SK-N-SH treated with all-trans-retinoic acid at 6 μM for 48 hours (cell line): ENCODE measurements around the gene ARHGAP15.

Source experiments
- ATAC-seq: fragments of 200-7000 bp; cut with Tn5 transposase; 3 replicates; pipeline ENCODE4 v1.9.1; 2020; ENCODE audit warnings: mild to moderate bottlenecking, moderate library complexity
- BACH2 ChIP-seq: fragments of 250-450 bp; sonication (Bioruptor Pico); IDR thresholded peaks from 2 replicates; pipeline ENCODE4 v1.9.0; 2021; ENCODE audit warnings: mild to moderate bottlenecking, borderline replicate concordance
- CSDC2 ChIP-seq: fragments of 250-450 bp; sonication (Bioruptor Pico); IDR thresholded peaks from 2 replicates; pipeline ENCODE4 v1.5.0; 2020; ENCODE audit warnings: mild to moderate bottlenecking, moderate library complexity
- ESRRG ChIP-seq: fragments of 250-450 bp; sonication (Bioruptor Pico); IDR thresholded peaks from 2 replicates; pipeline ENCODE4 v1.6.1; 2021; ENCODE audit warnings: mild to moderate bottlenecking
- GLIS3 ChIP-seq: fragments of 250-450 bp; sonication (Bioruptor Pico); IDR thresholded peaks from 2 replicates; pipeline ENCODE4 v1.5.0; 2020; ENCODE audit warnings: mild to moderate bottlenecking, moderate library complexity
- ISL1 ChIP-seq: fragments of 250-450 bp; sonication (Bioruptor Pico); IDR thresholded peaks from 2 replicates; pipeline ENCODE4 v2.1.2; 2022; ENCODE audit warnings: mild to moderate bottlenecking, moderate library complexity
- OSR1 ChIP-seq: fragments of 250-450 bp; sonication (Bioruptor Pico); IDR thresholded peaks from 2 replicates; pipeline ENCODE4 v1.8.0; 2022; ENCODE audit warnings: moderate library complexity, mild to moderate bottlenecking, inconsistent platforms
- PPARA ChIP-seq: fragments of 250-450 bp; sonication (Bioruptor Pico); IDR thresholded peaks from 2 replicates; pipeline ENCODE4 v1.5.0; 2020; ENCODE audit warnings: mild to moderate bottlenecking, borderline replicate concordance
- RARB ChIP-seq: fragments of 250-450 bp; sonication (Bioruptor Pico); IDR thresholded peaks from 2 replicates; pipeline ENCODE4 v1.8.0; 2021; ENCODE audit warnings: mild to moderate bottlenecking, moderate library complexity
- SNAI2 ChIP-seq: fragments of 250-450 bp; sonication (Bioruptor Pico); IDR thresholded peaks from 2 replicates; pipeline ENCODE4 v1.5.0; 2020; ENCODE audit warnings: mild to moderate bottlenecking, moderate library complexity
- TCF4 ChIP-seq: fragments of 250-450 bp; sonication (Bioruptor Pico); IDR thresholded peaks from 2 replicates; pipeline ENCODE4 v1.8.0; 2021; ENCODE audit warnings: mild to moderate bottlenecking, moderate library complexity, borderline replicate concordance
- ZC3H10 ChIP-seq: fragments of 250-450 bp; sonication (Bioruptor Pico); IDR thresholded peaks from 2 replicates; pipeline ENCODE4 v1.5.1; 2021; ENCODE audit warnings: mild to moderate bottlenecking, moderate library complexity
- ZFP3 ChIP-seq: fragments of 250-450 bp; sonication (Bioruptor Pico); IDR thresholded peaks from 2 replicates; pipeline ENCODE4 v1.5.0; 2020; ENCODE audit warnings: mild to moderate bottlenecking, moderate library complexity
- ZNF565 ChIP-seq: fragments of 450-650 bp; formaldehyde crosslinking; conservative IDR thresholded peaks from 2 replicates; pipeline ENCODE4 v1.5.0; 2020; ENCODE audit warnings: low read depth, mild to moderate bottlenecking, moderate library complexity
- ZNF8 ChIP-seq: fragments of 450-650 bp; formaldehyde crosslinking; IDR thresholded peaks from 2 replicates; pipeline ENCODE4 v1.5.0; 2020; ENCODE audit warnings: mild to moderate bottlenecking, moderate library complexity
- TF ChIP-seq, protein P1 (sequence below): fragments of 250-450 bp; sonication (Bioruptor Pico); IDR thresholded peaks from 2 replicates; pipeline ENCODE4 v1.5.0; 2020; ENCODE audit warnings: mild to moderate bottlenecking, moderate library complexity
- TF ChIP-seq, protein P2 (sequence below): fragments of 250-450 bp; sonication (Bioruptor Pico); IDR thresholded peaks from 2 replicates; pipeline ENCODE4 v1.8.0; 2021; ENCODE audit warnings: low read depth, mild to moderate bottlenecking, moderate library complexity, borderline replicate concordance
- TF ChIP-seq, protein P3 (sequence below): fragments of 250-450 bp; sonication (Bioruptor Pico); IDR thresholded peaks from 2 replicates; pipeline ENCODE4 v1.8.0; 2020; ENCODE audit warnings: mild to moderate bottlenecking, moderate library complexity, borderline replicate concordance
- TF ChIP-seq, protein P4 (sequence below): fragments of 250-450 bp; sonication (Bioruptor Pico); IDR thresholded peaks from 2 replicates; pipeline ENCODE4 v1.5.1; 2020; ENCODE audit warnings: low read depth, mild to moderate bottlenecking, moderate library complexity
- TF ChIP-seq, protein P5 (sequence below): fragments of 250-450 bp; sonication (Bioruptor Pico); IDR thresholded peaks from 2 replicates; pipeline ENCODE4 v1.5.1; 2021; ENCODE audit warnings: mild to moderate bottlenecking, moderate library complexity

ARHGAP15 gene

DNA sequence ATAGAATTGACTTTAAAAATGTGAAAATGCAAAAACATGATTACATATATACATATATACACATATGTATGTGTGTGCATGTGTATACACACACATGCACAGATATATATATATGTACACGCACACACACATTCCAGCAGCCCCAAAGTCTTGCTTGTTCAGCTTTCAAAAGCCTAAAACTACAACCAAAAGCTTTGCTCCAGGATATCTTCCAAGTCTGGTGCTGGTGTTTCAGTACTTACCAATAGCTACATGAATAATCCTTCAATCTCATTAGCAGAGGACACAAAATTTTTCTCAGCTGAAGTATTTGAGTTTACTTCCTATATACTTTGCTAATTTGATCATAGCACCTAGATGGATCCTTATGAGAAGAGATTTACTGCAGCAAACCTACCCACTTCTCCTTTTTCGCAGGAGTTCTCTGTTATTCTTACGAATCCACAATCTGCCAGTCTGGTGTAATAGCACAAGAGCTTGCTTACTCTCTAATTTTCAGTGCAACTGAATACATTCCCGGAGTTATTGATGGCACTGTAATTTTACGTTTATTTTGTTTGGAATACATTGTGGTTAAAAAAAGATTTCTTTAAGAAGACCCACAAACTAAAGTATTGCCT, 553.3 kb downstream of the ARHGAP15 start:
- ATAC-seq: no peak
- TF ChIP-seq ZNF565 (no peak), ZNF8 (no peak), OSR1 (CRISPR knock-in tag) (no peak), TCF4 (CRISPR knock-in tag) (no peak), ESRRG (no peak), GLIS3 (CRISPR knock-in tag) (no peak)

DNA sequence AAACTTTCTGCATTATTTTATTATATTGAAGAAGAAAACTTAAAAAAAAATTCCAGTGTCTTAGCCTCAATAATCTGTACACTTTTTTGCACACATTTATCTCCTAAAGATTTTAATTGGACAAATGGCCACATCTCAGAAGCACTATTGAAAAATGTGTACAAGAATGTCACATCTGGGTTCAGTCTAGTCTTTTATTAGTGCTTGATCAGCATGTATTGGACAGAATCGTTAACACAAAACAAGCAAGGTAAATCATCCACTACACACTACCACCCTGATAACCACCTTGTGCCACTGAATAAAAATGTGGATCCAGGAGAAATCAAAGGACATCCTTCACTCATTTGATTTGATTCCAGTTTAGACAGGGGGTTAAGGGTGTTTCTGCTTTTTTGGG, 554.8 kb downstream of the ARHGAP15 start:
- no peak for ATAC-seq
- TF ChIP-seq OSR1 (CRISPR knock-in tag) (no peak), ZNF8 (no peak), RARB (CRISPR knock-in tag) (no peak), SNAI2 (CRISPR knock-in tag) (no peak), PPARA (CRISPR knock-in tag) (no peak), ZC3H10 (CRISPR knock-in tag) (no peak), TCF4 (CRISPR knock-in tag) (no peak), ISL1 (CRISPR knock-in tag) (no peak), ZFP3 (CRISPR knock-in tag) (no peak), BACH2 (CRISPR knock-in tag) (no peak)
- TF ChIP-seq, protein P1, sequence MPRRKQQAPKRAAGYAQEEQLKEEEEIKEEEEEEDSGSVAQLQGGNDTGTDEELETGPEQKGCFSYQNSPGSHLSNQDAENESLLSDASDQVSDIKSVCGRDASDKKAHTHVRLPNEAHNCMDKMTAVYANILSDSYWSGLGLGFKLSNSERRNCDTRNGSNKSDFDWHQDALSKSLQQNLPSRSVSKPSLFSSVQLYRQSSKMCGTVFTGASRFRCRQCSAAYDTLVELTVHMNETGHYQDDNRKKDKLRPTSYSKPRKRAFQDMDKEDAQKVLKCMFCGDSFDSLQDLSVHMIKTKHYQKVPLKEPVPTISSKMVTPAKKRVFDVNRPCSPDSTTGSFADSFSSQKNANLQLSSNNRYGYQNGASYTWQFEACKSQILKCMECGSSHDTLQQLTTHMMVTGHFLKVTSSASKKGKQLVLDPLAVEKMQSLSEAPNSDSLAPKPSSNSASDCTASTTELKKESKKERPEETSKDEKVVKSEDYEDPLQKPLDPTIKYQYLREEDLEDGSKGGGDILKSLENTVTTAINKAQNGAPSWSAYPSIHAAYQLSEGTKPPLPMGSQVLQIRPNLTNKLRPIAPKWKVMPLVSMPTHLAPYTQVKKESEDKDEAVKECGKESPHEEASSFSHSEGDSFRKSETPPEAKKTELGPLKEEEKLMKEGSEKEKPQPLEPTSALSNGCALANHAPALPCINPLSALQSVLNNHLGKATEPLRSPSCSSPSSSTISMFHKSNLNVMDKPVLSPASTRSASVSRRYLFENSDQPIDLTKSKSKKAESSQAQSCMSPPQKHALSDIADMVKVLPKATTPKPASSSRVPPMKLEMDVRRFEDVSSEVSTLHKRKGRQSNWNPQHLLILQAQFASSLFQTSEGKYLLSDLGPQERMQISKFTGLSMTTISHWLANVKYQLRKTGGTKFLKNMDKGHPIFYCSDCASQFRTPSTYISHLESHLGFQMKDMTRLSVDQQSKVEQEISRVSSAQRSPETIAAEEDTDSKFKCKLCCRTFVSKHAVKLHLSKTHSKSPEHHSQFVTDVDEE (CRISPR knock-in tag): no peak
- TF ChIP-seq, protein P2, sequence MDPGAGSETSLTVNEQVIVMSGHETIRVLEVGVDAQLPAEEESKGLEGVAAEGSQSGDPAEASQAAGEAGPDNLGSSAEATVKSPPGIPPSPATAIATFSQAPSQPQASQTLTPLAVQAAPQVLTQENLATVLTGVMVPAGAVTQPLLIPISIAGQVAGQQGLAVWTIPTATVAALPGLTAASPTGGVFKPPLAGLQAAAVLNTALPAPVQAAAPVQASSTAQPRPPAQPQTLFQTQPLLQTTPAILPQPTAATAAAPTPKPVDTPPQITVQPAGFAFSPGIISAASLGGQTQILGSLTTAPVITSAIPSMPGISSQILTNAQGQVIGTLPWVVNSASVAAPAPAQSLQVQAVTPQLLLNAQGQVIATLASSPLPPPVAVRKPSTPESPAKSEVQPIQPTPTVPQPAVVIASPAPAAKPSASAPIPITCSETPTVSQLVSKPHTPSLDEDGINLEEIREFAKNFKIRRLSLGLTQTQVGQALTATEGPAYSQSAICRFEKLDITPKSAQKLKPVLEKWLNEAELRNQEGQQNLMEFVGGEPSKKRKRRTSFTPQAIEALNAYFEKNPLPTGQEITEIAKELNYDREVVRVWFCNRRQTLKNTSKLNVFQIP (CRISPR knock-in tag): no peak
- TF ChIP-seq, protein P3, sequence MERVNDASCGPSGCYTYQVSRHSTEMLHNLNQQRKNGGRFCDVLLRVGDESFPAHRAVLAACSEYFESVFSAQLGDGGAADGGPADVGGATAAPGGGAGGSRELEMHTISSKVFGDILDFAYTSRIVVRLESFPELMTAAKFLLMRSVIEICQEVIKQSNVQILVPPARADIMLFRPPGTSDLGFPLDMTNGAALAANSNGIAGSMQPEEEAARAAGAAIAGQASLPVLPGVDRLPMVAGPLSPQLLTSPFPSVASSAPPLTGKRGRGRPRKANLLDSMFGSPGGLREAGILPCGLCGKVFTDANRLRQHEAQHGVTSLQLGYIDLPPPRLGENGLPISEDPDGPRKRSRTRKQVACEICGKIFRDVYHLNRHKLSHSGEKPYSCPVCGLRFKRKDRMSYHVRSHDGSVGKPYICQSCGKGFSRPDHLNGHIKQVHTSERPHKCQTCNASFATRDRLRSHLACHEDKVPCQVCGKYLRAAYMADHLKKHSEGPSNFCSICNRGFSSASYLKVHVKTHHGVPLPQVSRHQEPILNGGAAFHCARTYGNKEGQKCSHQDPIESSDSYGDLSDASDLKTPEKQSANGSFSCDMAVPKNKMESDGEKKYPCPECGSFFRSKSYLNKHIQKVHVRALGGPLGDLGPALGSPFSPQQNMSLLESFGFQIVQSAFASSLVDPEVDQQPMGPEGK (CRISPR knock-in tag): no peak
- TF ChIP-seq, protein P4, sequence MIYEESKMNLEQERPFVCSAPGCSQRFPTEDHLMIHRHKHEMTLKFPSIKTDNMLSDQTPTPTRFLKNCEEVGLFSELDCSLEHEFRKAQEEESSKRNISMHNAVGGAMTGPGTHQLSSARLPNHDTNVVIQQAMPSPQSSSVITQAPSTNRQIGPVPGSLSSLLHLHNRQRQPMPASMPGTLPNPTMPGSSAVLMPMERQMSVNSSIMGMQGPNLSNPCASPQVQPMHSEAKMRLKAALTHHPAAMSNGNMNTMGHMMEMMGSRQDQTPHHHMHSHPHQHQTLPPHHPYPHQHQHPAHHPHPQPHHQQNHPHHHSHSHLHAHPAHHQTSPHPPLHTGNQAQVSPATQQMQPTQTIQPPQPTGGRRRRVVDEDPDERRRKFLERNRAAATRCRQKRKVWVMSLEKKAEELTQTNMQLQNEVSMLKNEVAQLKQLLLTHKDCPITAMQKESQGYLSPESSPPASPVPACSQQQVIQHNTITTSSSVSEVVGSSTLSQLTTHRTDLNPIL (CRISPR knock-in tag): no peak
- TF ChIP-seq, protein P5, sequence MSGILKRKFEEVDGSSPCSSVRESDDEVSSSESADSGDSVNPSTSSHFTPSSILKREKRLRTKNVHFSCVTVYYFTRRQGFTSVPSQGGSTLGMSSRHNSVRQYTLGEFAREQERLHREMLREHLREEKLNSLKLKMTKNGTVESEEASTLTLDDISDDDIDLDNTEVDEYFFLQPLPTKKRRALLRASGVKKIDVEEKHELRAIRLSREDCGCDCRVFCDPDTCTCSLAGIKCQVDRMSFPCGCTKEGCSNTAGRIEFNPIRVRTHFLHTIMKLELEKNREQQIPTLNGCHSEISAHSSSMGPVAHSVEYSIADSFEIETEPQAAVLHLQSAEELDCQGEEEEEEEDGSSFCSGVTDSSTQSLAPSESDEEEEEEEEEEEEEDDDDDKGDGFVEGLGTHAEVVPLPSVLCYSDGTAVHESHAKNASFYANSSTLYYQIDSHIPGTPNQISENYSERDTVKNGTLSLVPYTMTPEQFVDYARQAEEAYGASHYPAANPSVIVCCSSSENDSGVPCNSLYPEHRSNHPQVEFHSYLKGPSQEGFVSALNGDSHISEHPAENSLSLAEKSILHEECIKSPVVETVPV: no peak

DNA sequence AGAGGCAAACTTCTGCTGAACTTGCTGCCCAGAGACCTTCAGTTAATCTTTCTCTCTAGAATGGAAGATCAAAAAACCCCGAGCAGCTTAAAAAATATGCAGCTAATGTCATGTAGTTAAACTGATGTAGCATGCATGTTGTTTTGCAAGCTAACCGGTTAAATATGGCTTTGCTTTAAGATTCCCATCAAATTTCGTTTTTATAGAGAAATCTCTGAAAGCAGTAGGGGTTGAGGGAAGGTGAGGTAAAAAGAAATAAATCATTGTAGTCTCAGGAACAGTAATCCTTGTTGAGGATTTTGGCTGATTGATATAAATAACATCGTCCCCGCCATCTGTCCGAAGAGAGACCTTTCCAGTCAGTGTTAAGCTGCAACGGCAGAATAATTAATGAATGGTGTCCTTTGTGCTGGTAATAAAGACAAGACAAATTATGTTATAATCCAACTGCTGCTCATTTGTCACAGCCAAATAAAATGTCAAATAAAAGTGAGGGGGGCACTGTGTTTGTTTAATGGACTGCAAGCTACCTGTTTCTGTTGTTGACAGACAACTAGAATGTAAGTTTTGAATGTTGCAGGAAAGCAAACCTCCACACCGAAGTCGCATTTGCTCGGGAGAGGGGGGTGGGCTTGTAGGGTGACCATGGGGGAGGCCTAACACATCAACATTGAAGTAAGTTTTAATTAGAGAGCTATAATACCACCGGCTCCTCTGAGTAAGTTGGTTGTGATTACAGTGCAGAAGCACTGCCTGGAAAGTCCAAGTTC, 555.5 kb downstream of the ARHGAP15 start:
- no peak for TF ChIP-seq ZC3H10 (CRISPR knock-in tag)
- TF ChIP-seq, protein P5: no peak
- TF ChIP-seq, protein P4 (CRISPR knock-in tag): no peak
- no peak for TF ChIP-seq CSDC2
- TF ChIP-seq, all 23 proteins: peak for 0
- no peak for ATAC-seq
